OCI-LY7 (cell line): Measurements from ENCODE around the gene ZNRD2. TPM values are rescaled to one million over a fixed set of nuclear protein-coding genes. Genes with fewer than 3 reads are reported as not detected.

Source experiments
- BruUV-seq: library from RNA; stranded (reverse); fragments of 400-500 nt; replicated peaks from 2 replicates; lab custom pipeline; 2021; lab: Mats Ljungman, UMichigan
- CTCF ChIA-PET: fragments of 300-600 bp; sonication (Branson Sonifier 250); formaldehyde crosslinking; loops from one replicate; lab custom pipeline; 2022; ENCODE audit warnings: antibody characterized with exemption; ENCODE audit not compliant: unreplicated experiment; lab: Charles Lee
- POLR2A ChIA-PET: fragments of 300-600 bp; sonication (Branson Sonifier 250); formaldehyde crosslinking; loops from one replicate; lab custom pipeline; 2022; ENCODE audit warnings: antibody characterized with exemption; lab: Charles Lee
- DNase-seq: peaks from one replicate; pipeline ENCODE4 v3.0.0-alpha.2; 2015; ENCODE audit warnings: low spot score
- H2AFZ ChIP-seq: fragments of 200-600 bp; sonication (generic), shearing (Covaris generic); 2 replicates; pipeline ENCODE4 v1.6.1; 2014; ENCODE audit warnings: mild to moderate bottlenecking, antibody characterized with exemption, low read length, moderate library complexity
- H3K27ac ChIP-seq: fragments of 200-600 bp; sonication (generic); 2 replicates; pipeline ENCODE4 v1.5.1; 2014; ENCODE audit warnings: mixed run types, low read depth, mild to moderate bottlenecking, moderate library complexity, low read length, inconsistent platforms; ENCODE audit not compliant: poor library complexity, severe bottlenecking
- H3K36me3 ChIP-seq: fragments of 200-600 bp; sonication (generic); 2 replicates; pipeline ENCODE4 v1.6.1; 2014; ENCODE audit warnings: mild to moderate bottlenecking, antibody characterized with exemption, low read length, moderate library complexity, mixed read lengths; ENCODE audit not compliant: insufficient read depth
- H3K4me1 ChIP-seq: fragments of 200-600 bp; sonication (generic); 2 replicates; pipeline ENCODE4 v1.5.1; 2014; ENCODE audit warnings: mild to moderate bottlenecking, low read length; ENCODE audit not compliant: insufficient read depth, poor library complexity, severe bottlenecking
- H3K4me2 ChIP-seq: fragments of 200-600 bp; sonication (generic); 2 replicates; pipeline ENCODE4 v1.6.1; 2014; ENCODE audit warnings: mild to moderate bottlenecking, low read length
- H3K4me3 ChIP-seq: fragments of 200-600 bp; sonication (generic); 2 replicates; pipeline ENCODE4 v1.5.1; 2014; ENCODE audit warnings: mild to moderate bottlenecking, low read depth, low read length; ENCODE audit not compliant: poor library complexity, severe bottlenecking
- H3K79me2 ChIP-seq: fragments of 200-600 bp; sonication (generic); 2 replicates; pipeline ENCODE4 v1.6.1; 2016; ENCODE audit warnings: low read depth, mild to moderate bottlenecking, low read length, moderate library complexity, mixed read lengths; ENCODE audit not compliant: insufficient read depth
- H3K9me2 ChIP-seq: fragments of 200-600 bp; sonication (generic); 2 replicates; pipeline ENCODE4 v1.6.1; 2016; ENCODE audit warnings: mild to moderate bottlenecking, low read length, mixed read lengths; ENCODE audit not compliant: insufficient read depth
- H3K9me3 ChIP-seq: fragments of 200-600 bp; sonication (generic); 2 replicates; pipeline ENCODE4 v1.6.1; 2014; ENCODE audit warnings: mild to moderate bottlenecking, mixed run types, low read length, mixed read lengths
- H4K20me1 ChIP-seq: fragments of 200-600 bp; sonication (generic); 2 replicates; pipeline ENCODE4 v1.6.1; 2014; ENCODE audit warnings: mild to moderate bottlenecking, antibody characterized with exemption, low read length, moderate library complexity, mixed read lengths; ENCODE audit not compliant: insufficient read depth
- CTCF ChIP-seq: fragments of 200-600 bp; sonication (generic); conservative IDR thresholded peaks from 2 replicates; pipeline ENCODE4 v1.5.1; 2014; ENCODE audit warnings: mild to moderate bottlenecking, antibody characterized with exemption, low read length, moderate library complexity, mixed read lengths
- EZH2phosphoT487 ChIP-seq: fragments of 200-600 bp; sonication (generic); IDR thresholded peaks from 2 replicates; pipeline ENCODE4 v1.6.1; 2018; ENCODE audit warnings: low read depth, borderline replicate concordance, mild to moderate bottlenecking, mixed run types, antibody characterized with exemption, low read length, moderate library complexity, mixed read lengths
- intact Hi-C: fragments of 100-400 bp; cut with micrococcal nuclease; formaldehyde crosslinking; loops from one replicate; pipeline ENCODE4 v1.10.0; 2022; ENCODE audit not compliant: unreplicated experiment
- total RNA-seq, 2 experiments: library from RNA; depleted of rRNA in 1 of 2; stranded (reverse); fragments of >200 nt in 1 of 2; shearing (Covaris generic) in 1 of 2; gene quantifications; 2 replicates each; pipeline ENCODE4 v1.2.3, GENCODE V29; 2014 to 2022

ZNRD2 gene
- total RNA-seq, 2 experiments from 2014 or later = 43.4 to 60.4 TPM

- TF ChIP-seq EZH2phosphoT487 (no peak), CTCF (no peak)
- ChIA-PET CTCF (no interaction called here), POLR2A (no interaction called here)
- H4K20me1 ChIP-seq = no peaks in the 10 kb centered on the region
- intact Hi-C loops = no loop called here
- no peak overlapping the region for H3K4me2 ChIP-seq
- no peak for DNase-seq
- no peak overlapping the region for H3K27ac ChIP-seq
- H2AFZ ChIP-seq = no peak overlapping the region
- no peaks in the 10 kb centered on the region for H3K9me2 ChIP-seq
- BruUV-seq = no TSS peak
- no peak overlapping the region for H3K4me3 ChIP-seq
- H3K4me1 ChIP-seq = peaks cover 8% of the 10 kb centered on the region
- no peaks in the 10 kb centered on the region for H3K9me3 ChIP-seq
- no peaks in the 10 kb centered on the region for H3K79me2 ChIP-seq
- H3K36me3 ChIP-seq = peaks cover 22% of the 10 kb centered on the region; the same call in 1 of the 2 replicates
These were observed 37.8 kb upstream of the ZNRD2 start for GRCh38 chr11:65532388-65533064.

- POLR2A ChIA-PET = no interaction called here
- intact Hi-C loops = no loop called here
- peaks cover 33% of the 10 kb centered on the region; the same call in 1 of the 2 replicates for H3K36me3 ChIP-seq
- TF ChIP-seq CTCF (no peak), EZH2phosphoT487 (no peak)
- H3K4me2 ChIP-seq = no peak overlapping the region
- H3K4me1 ChIP-seq = peaks cover 6% of the 10 kb centered on the region
- no TSS peak for BruUV-seq
- H3K9me2 ChIP-seq = no peaks in the 10 kb centered on the region
- no peak overlapping the region for H3K27ac ChIP-seq
- H4K20me1 ChIP-seq = no peaks in the 10 kb centered on the region
- no peak overlapping the region for H3K4me3 ChIP-seq
- DNase-seq = no peak
- H3K9me3 ChIP-seq = no peaks in the 10 kb centered on the region
- H2AFZ ChIP-seq = no peak overlapping the region
- CTCF ChIA-PET = no interaction called here
- no peaks in the 10 kb centered on the region for H3K79me2 ChIP-seq
These were observed 35.2 kb upstream of the ZNRD2 start for GRCh38 chr11:65535102-65535501.
